Measurements from ENCODE around the gene KBTBD4.

KBTBD4 gene

DNA sequence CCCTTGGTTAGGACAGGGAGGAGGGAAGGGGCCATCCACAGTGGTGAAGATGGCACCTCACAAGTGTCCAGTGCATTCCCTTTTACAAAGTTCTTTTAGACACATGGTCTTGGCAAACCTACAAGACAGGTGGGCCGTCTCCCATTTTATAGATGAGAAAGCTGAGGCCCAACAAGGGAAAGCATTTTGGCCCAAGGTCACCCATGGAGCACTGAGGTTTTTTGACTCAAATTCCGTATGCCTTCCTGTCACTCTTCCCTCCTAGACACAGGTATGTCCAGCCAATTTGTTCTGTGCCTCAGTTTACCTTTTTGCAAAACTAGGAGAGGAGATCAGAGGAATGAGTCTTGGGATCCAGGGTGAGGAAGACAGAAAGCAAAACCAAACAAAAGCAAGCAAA lies 14.2 kb upstream of the KBTBD4 start:
- in situ Hi-C loops (cut with MboI; ENCODE audit: low pct_unique_long_range_greater_than_20kb, low sequenced_read_pairs), result no loop called here
- no peak for DNase-seq

DNA sequence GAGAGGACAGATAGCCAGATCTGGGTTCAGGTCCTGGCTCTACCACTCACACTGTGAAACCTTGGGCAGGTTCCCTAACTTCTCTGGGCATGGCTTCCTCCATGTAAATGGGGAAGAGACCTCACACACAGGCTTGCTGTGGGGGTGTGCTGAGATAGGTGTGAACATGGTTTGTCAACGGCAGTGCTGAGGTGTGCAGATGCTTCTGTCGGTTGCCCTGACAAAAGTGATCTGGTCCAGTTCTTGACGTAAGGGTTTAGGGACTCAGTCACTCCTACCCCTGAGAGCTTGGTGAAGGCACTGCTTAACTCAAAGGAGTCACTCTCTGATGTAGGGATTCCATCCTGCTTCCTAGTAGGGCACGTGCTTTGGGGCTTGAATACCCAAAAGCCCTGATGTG lies 13.5 kb upstream of the KBTBD4 start:
- DNase-seq, result no peak
- in situ Hi-C loops (cut with MboI; ENCODE audit: low pct_unique_long_range_greater_than_20kb, low sequenced_read_pairs), result no loop called here

DNA sequence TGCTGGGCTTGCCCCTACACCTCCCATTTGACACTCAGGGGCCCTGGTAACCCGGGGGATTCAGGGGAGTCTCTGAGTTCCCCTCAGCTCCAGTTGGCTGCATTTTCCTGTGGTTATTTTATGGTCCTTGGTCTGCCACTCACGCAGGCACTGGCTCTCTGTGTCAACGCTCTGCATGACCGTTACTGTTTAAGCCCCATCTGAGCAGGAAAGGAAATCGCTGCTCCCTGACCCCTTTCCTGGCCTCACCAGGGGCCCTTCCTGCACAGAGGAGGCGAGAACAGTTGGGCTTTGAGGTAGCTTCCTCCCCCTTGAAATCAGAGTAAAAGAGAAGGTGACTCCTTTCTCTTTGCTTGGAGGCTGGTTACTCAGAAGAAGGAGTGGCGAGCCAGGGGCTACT lies 13.0 kb upstream of the KBTBD4 start:
- in situ Hi-C loops (cut with MboI; ENCODE audit: low pct_unique_long_range_greater_than_20kb, low sequenced_read_pairs), result no loop called here
- peak; percentile 99 for DNase-seq

DNA sequence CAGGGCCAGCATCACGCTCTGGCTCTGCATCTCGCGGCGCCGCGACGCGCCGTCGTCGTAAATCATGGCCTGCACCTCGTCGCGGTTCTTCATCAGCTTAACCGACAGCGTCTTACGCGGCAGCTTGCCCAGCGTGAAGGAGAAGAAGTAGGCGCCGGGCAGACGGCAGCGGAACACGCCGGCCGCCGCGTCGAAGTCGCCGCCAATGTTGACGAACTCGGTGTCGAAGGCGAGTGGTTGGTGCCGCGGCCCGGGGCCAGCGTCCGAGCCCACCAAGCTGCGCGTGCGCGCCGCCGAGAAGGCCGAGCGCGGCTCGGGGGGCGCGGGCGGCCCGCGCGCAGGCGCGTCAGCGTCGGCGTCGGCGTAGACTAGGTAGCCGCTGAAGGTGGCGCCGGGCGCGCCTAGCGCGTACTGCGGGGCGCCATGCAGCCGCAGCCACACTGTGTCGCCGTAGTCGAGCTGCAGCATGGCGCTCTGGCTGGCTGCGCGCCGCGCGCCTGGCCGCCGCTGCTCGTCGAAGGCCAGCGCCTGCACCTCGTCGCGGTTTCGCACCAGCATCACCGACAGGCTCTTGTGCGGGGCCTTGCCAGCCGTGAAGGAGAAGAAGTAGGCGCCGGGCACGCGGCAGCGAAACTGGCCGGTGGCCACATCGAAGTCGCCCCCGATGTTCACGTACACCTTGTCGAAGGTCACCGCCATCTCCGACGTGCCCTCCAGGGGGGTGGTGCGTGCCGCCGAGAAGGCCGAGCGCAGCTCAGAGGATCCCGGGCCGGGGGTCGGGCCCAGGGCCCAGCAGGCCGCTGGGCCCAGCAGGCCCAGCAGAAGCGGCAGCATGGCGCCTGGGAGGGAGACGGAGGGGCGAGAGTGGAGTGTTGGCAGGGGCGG lies 11.4 kb upstream of the KBTBD4 start:
- DNase-seq, result no peak
- in situ Hi-C loops (cut with MboI; ENCODE audit: low pct_unique_long_range_greater_than_20kb, low sequenced_read_pairs), result no loop called here

DNA sequence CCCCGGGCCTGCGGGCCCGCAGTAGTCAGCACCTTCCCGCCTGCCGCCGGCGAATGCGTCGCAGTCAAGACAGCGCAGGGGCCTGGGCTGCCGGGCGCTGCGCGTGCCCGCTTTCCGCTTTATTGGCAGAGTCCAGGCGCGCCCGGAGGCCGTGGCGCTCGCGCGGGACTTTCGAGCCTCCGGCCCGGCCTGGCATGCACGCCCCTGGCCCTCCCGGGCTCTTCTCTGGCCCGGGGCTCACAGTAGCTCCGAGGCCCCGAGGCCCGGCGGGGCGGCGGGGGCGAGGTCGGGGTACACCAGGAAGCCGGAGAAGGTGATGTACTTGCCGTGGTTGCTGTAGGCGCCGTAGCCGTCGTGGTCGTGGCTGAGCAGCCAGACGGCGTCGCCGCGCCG lies 10.8 kb upstream of the KBTBD4 start:
- in situ Hi-C loops (cut with MboI; ENCODE audit: low pct_unique_long_range_greater_than_20kb, low sequenced_read_pairs), result no loop called here
- DNase-seq, result no peak

DNA sequence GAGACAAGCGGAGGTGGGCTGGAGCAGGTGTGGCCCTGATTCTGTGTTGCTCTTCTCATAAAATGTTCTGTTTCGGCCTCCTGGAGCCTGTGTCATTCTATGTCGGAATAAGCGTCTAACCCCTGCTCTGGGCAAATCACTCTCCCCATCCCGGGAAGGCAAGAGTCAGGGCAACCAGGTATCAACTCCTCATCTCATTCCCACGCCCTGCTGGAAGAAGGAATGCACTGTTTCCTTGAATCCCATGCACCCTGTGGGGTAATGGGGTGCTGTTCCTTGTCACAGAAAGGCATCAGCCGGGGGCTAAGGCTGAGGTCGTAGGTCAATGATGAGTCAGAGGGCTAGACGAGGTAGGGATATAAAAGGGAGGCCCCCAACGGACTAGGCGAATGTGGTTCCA lies 10.3 kb upstream of the KBTBD4 start:
- DNase-seq, result no peak
- in situ Hi-C loops (cut with MboI; ENCODE audit: low pct_unique_long_range_greater_than_20kb, low sequenced_read_pairs), result no loop called here

DNA sequence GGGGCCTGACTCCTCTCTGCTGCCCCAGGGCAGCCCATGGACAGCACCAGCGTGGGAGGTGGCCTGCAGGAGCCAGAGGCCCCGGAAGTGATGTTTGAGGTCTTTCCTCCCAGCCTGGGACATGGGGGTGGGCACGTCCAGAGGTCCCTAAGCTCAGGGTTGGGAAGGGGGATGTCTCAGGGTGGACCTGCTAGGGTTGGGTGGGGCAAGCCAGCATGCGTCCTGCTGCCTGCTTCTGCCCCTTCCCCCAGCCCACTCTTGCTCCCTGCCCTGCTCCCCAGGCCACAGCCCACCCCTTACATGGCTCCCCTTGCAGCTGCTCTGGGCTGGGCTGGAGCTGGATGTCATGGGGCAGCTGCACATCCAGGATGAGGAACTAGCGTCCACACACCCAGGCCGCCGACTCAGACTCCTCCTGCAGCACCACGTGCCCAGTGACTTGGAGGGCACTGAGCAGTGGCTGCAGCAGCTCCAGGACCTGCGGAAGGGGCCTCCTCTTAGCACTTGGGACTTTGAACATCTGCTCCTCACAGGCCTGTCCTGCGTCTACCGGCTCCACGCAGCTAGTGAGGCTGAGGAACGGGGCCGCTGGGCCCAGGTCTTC lies 9.1 kb upstream of the KBTBD4 start:
- in situ Hi-C loops (cut with MboI; ENCODE audit: low pct_unique_long_range_greater_than_20kb, low sequenced_read_pairs), result no loop called here
- DNase-seq, result peak; percentile 80

DNA sequence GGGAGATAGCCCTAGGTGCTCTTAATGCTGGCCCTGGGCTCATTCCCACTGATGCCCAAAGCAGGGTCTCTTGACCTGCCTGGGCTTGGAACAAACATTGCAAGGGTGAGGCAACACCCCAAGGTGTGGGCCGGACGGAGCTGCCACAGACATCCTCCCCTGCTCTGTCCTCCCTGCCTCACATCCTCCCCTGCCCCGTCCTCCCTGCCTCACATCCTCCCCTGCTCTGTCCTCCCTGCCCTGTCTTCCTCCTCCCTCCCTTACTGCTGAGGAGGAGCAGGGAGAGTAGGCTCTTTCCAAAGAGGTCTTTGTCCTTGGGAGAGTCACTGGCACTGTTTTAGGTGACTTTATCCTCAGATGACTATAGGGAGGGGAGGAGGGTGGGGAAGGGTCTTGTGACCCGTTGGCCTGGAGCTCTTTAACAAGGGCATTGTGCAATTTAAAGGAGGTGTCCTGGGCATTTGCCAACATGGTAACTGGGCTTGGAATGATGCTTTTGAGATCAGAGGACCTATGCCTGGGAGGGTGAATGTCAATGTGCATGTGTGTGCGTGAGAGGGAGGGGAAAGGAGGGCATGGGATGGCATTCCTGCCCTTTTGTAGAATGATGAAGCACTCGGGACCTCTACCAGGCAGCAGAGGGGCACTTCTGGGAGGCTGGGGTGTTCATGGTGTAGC lies 8.4 kb upstream of the KBTBD4 start:
- in situ Hi-C loops (cut with MboI; ENCODE audit: low pct_unique_long_range_greater_than_20kb, low sequenced_read_pairs), result no loop called here
- no peak for DNase-seq

DNA sequence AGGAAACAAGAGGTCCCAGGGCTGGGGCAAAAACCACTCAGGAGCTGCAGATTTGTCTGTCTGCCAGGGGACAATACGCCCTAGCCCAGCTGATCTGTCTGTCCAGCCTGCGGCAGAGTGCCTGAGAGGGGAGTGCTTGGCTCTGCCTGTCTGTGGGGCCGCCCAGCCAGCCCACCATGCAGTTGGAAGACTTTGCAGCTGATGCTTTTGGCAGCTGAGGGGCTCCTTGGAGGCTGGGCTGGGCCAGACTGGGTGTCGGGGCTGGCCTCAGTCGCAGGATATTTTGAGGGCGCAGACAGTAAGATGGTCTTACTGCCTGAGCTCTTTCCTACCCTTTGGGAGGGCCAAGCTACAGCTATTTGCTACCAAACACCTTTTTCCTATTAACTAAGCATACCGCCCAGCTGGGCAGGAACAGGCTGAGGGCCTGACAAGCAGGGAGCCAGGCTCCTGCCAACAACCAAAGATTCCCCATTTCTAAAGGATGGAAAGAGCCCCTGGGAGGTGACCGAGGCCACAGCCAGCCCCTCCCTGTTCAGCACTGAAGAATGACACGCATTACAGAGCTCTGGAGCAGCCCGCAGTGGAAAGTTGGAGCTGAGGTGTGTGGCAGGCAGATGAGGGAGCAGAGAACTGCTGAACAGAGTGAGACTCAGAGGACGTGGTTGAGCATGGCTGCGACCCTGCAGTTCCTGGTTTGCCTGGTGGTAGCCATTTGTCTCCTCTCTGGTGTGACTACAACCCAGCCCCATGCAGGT lies 7.5 kb upstream of the KBTBD4 start, which contains the start of gene FAM180B:
TSS of gene FAM180B (plus strand) at position 581 of the 758 bp plus-strand sequence. CDS start at position 672, 91 bp downstream.
- in situ Hi-C loops (cut with MboI; ENCODE audit: low pct_unique_long_range_greater_than_20kb, low sequenced_read_pairs), result no loop called here
- no peak for DNase-seq

DNA sequence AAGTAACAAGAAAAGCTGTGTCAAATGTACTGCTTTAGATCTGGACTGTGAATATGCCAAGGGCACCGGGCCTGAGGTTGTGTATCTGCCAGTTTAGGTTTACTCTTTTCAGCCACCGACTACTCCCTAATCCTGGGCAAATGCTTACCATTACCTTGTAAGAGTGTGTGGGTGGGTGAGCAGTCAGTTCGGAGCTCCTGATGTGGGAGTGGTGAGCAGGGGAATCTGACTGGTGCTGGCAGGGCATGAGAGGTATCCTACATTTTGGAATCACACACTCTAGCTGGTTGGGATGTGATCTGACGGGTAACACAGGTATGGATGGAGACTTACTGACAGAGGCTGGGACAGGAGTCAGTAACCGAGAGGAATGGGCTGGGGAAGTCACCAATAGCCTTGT lies 5.1 kb upstream of the KBTBD4 start:
- no peak for DNase-seq
- in situ Hi-C loops (cut with MboI; ENCODE audit: low pct_unique_long_range_greater_than_20kb, low sequenced_read_pairs), result no loop called here

DNA sequence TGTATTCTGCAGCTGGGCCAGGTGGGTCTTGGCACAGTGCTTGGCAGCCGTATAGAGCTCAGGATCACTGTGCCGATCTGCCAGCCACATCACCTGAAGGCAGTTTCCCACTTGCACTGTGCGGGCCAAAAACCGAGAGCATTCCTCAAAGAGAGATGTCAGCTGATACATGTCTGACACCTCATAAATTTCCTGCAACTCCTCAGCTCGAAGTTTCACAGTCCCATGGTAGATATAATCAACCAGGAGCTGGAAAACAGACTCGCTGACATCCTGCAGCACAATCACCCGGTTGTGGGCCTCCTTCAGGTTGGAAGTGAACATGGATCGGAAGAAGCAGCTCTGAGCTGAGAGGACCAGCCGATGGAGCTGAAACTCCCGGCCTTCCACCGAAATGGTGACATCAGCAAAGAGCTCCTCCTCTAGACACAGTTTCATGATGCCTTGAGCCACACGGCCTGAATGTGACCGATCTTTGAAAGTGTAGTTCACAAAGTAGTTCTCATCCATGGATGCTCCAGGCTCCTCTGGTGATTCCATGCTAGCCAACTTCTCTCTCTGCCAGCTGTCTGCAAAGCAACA lies 1.2 kb downstream of the KBTBD4 start:
- in situ Hi-C loops (cut with MboI; ENCODE audit: low pct_unique_long_range_greater_than_20kb, low sequenced_read_pairs), result no loop called here
- no peak for DNase-seq

DNA sequence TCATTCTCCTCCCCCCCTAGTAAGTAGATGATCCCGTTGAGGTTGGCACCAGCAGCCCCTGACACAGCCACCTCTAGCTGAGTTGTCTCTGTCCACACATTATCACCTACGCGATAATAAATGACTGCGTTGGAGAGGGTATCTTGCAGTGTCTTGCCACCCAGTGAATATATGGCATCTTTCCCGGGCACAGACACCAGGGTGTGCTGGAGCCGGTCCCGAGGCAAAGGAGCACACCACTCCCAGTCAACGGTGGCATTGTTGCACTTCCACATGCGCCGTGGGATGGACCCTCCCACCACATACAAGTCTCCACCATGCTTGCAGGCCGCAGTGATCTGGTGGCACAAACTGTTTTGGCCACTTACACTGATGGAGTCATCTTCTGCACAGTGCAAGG lies 5.4 kb downstream of the KBTBD4 start:
- in situ Hi-C loops (cut with MboI; ENCODE audit: low pct_unique_long_range_greater_than_20kb, low sequenced_read_pairs), result no loop called here
- DNase-seq, result no peak

DNA sequence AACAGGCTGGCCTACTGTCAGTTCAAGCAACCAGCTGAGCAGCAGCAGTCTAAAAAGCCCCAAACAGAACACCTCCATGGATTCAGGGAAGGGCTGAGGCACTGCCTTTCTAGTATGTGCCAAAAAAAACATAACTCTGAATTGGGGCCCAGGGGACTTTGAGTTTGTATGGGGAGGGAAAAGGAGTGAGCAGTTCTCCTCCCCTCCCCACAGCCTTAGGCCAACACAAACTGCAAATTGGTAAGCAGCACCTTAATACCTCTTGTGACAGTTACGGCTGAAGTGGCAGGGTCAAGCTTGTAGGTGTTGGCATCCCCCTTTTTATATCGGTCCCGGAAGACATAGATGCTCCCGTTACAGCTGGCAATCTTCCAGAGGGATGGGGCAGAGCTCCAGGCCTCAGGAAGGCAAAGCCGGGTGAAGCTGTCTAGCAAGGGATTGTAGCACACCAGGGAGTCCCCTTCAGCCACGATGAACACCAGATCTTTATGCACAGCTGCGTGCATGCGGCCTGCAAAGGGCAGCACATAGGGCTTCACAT lies 6.0 kb downstream of the KBTBD4 start:
- in situ Hi-C loops (cut with MboI; ENCODE audit: low pct_unique_long_range_greater_than_20kb, low sequenced_read_pairs), result no loop called here
- DNase-seq, result no peak

DNA sequence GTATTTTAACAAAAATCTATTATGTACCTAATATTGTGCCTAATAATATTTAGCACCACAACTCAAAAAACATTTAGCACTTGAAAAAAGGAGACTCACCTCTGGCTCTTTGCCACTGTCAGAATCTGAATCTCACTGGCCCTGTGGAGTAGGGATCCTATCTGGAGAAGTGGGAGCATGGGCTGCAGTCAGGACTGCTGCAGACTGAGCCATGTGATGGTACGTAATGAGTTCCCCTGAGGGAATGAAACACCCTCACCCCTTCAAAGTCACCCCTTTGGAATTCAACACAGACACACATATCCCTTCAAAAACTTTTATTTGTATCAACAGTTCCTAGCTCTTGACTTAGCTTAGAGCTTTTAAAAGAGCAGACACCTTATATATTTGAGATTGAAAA lies 6.9 kb downstream of the KBTBD4 start:
- DNase-seq, result no peak
- in situ Hi-C loops (cut with MboI; ENCODE audit: low pct_unique_long_range_greater_than_20kb, low sequenced_read_pairs), result no loop called here

DNA sequence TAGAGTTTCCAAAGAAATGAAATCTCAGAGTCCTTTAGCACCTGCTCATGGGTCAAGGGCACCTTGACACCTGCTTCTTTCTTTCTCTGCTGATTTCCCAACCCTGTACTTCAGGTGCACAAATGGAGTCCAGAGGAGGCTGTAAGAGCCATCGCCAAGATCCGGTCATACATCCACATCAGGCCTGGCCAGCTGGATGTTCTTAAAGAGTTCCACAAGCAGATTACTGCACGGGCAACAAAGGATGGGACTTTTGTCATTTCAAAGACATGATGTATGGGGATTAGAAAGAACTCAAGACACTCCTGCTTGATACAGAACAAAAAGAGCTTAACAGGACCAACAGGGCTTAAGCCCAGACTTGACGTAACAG lies 7.4 kb downstream of the KBTBD4 start:
- in situ Hi-C loops (cut with MboI; ENCODE audit: low pct_unique_long_range_greater_than_20kb, low sequenced_read_pairs), result no loop called here
- no peak for DNase-seq

DNA sequence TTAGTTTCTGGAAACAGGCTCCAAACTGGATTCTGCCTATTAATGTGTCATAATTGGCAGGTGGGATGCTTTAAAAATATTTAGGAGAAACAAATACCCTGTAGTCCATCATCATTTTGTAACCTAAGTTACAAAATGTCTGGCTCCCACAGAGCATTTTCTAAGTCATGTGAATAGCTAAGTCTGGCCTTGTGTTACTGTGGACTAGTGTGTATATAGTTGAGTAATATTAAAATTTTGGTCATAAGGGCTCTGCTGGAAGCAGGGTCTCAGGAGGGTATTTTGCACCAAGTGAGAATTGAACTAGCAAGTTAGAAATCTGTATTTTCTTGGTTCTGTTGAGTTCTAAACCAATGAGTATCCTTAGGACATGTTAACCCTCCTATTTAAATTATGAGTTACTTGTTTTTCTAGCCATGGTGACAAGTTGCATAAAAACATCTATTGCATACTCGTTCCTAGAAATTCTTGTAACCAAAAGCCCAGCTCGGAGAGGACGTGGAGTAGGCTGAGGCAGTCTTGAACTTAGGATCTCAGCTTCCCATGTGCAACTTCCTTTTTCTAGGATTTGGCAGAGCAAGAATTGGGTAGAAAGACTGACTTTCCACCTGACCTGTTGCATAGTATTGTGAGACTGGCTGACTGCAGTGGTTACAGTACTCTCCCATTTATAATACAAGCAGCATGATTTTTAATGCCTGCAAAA lies 8.0 kb downstream of the KBTBD4 start:
- in situ Hi-C loops (cut with MboI; ENCODE audit: low pct_unique_long_range_greater_than_20kb, low sequenced_read_pairs), result no loop called here

DNA sequence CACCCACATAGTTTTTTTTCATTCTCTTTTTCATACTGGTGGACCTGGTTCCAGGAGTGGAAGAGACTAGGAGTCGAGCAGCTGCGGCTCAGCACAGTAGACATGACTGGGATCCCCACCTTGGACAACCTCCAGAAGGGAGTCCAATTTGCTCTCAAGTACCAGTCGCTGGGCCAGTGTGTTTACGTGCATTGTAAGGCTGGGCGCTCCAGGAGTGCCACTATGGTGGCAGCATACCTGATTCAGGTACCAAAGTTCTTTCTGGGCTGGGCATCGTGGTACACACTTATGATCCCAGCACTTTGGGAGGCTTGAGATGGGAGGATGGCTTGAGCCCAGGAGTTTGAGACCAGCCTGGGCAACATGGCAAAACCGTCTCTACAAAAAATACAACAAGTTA lies 9.1 kb downstream of the KBTBD4 start:
- in situ Hi-C loops (cut with MboI; ENCODE audit: low pct_unique_long_range_greater_than_20kb, low sequenced_read_pairs), result no loop called here
- no peak for DNase-seq

More for the DNA sequence above, 8.0 kb downstream of the KBTBD4 start:
- no peak for DNase-seq

DNA sequence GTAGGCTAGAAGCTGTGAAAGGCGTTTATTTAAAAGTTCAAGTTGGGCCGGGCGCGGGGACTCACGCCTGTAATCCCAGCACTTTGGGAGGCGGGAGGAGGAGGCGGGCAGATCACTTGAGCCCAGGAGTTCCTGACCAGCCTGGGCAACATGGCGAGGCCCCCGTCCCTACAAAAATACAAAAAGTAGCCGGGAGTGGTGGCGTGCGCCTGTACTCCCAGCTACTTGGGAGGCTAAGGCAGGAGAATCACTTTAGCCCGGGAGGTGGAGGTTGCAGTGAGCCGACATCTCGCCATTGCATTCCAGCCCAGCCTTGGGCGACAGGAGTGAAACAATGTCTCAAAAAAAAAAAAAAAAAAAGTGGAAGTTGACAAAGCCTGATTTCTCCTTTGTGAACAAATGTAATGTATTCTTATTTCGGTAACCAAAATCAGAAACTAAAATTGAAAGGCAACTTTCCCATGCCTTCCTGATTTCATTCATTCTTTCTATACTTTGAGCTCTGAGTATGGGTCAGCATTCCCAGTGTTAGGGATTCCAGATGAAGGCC lies 12.5 kb downstream of the KBTBD4 start:
- DNase-seq, result peak; percentile 57
- in situ Hi-C loops (cut with MboI; ENCODE audit: low pct_unique_long_range_greater_than_20kb, low sequenced_read_pairs), result no loop called here

Data from KBM-7 (cell line).